DND-41 (cell line): Measurements from ENCODE around the gene FBLIM1.

ENCODE experiments used
- ATAC-seq: fragments of 200-7000 bp; cut with Tn5 transposase; 3 replicates; pipeline ENCODE4 v1.9.1; 2021; ENCODE audit warnings: low read depth; ENCODE audit not compliant: insufficient read depth
- DNase-seq: peaks from one replicate; pipeline ENCODE4 v3.0.0-alpha.2; 2020
- H2AFZ ChIP-seq: 2 replicates; pipeline ENCODE4 v1.6.0; 2012; ENCODE audit warnings: low read depth, low read length
- H3K27ac ChIP-seq: 2 replicates; pipeline ENCODE4 v1.5.1; 2012; ENCODE audit warnings: low read length, inconsistent platforms
- H3K27me3 ChIP-seq: fragments of 200-600 bp; sonication (generic); 2 replicates; pipeline ENCODE4 v1.6.0; 2012; ENCODE audit warnings: low read length, mild to moderate bottlenecking, inconsistent platforms; ENCODE audit not compliant: insufficient read depth, poor library complexity
- H3K36me3 ChIP-seq: 2 replicates; pipeline ENCODE4 v1.5.1; 2012; ENCODE audit warnings: low read length, inconsistent platforms; ENCODE audit not compliant: insufficient read depth
- H3K4me1 ChIP-seq: 2 replicates; pipeline ENCODE4 v1.5.1; 2012; ENCODE audit warnings: mild to moderate bottlenecking, low read length; ENCODE audit not compliant: insufficient read depth
- H3K4me2 ChIP-seq: 2 replicates; pipeline ENCODE4 v1.6.0; 2012; ENCODE audit warnings: mild to moderate bottlenecking, moderate library complexity, low read length, inconsistent platforms; ENCODE audit not compliant: insufficient read depth
- H3K4me3 ChIP-seq, 2 experiments: fragments of 200-600 bp in 1 of 2; shearing (Covaris generic) in 1 of 2; 2 replicates each; pipeline ENCODE4 v1.5.1; 2012 to 2016; ENCODE audit warnings: inconsistent platforms in 2 of 2, low read length in 2 of 2, mild to moderate bottlenecking in 2 of 2, low read depth in 1 of 2, moderate library complexity in 1 of 2
- H3K79me2 ChIP-seq: 2 replicates; pipeline ENCODE4 v1.6.0; 2012; ENCODE audit warnings: low read length, inconsistent platforms; ENCODE audit not compliant: insufficient read depth
- H3K9ac ChIP-seq: 2 replicates; pipeline ENCODE4 v1.6.0; 2012; ENCODE audit warnings: low read depth, mild to moderate bottlenecking, inconsistent platforms, low read length, moderate library complexity
- H3K9me3 ChIP-seq: 2 replicates; pipeline ENCODE4 v1.5.1; 2012; ENCODE audit warnings: low read length, moderate library complexity, mild to moderate bottlenecking, inconsistent platforms; ENCODE audit not compliant: insufficient read depth, severe bottlenecking
- H4K20me1 ChIP-seq: 2 replicates; pipeline ENCODE4 v1.6.0; 2012; ENCODE audit warnings: low read length; ENCODE audit not compliant: insufficient read depth
- CTCF ChIP-seq: IDR thresholded peaks from 2 replicates; pipeline ENCODE4 v1.5.1; 2012; ENCODE audit warnings: borderline replicate concordance, low read length, moderate library complexity, mild to moderate bottlenecking; ENCODE audit not compliant: poor library complexity, severe bottlenecking; ENCODE audit errors: extremely low read depth
- EZH2 ChIP-seq: IDR thresholded peaks from 3 replicates; pipeline ENCODE4 v1.6.1; 2012; ENCODE audit warnings: borderline replicate concordance, low read depth, mild to moderate bottlenecking, moderate library complexity, low read length, inconsistent platforms; ENCODE audit not compliant: severe bottlenecking

FBLIM1 gene

GRCh38 chr1:15747378-15747777, 11.2 kb upstream of the FBLIM1 start:
- H3K9ac ChIP-seq = no peak overlapping the region
- H3K27ac ChIP-seq = no peak overlapping the region
- no peak overlapping the region for H2AFZ ChIP-seq
- H3K79me2 ChIP-seq = no peaks in the 10 kb centered on the region
- no peaks in the 10 kb centered on the region; the same call in 1 of the 2 replicates for H4K20me1 ChIP-seq
- H3K4me2 ChIP-seq = no peak overlapping the region
- ATAC-seq (no peak), DNase-seq (no peak)
- H3K27me3 ChIP-seq = no peaks in the 10 kb centered on the region
- H3K9me3 ChIP-seq = no peaks in the 10 kb centered on the region
- no peaks in the 10 kb centered on the region for H3K4me1 ChIP-seq
- no peaks in the 10 kb centered on the region for H3K36me3 ChIP-seq
- no peak for TF ChIP-seq EZH2
- no peak for TF ChIP-seq CTCF
- H3K4me3 ChIP-seq = no peak overlapping the region

GRCh38 chr1:15748264-15748663, 10.3 kb upstream of the FBLIM1 start:
- no peak for DNase-seq
- Histone ChIP-seq H3K4me3 (no peak overlapping the region), H4K20me1 (no peaks in the 10 kb centered on the region; the same call in 1 of the 2 replicates), H3K36me3 (no peaks in the 10 kb centered on the region), H3K4me1 (no peaks in the 10 kb centered on the region), H3K79me2 (no peaks in the 10 kb centered on the region), H3K9ac (no peak overlapping the region), H3K4me2 (no peak overlapping the region), H3K27ac (no peak overlapping the region), H3K9me3 (no peaks in the 10 kb centered on the region), H3K27me3 (no peaks in the 10 kb centered on the region), H2AFZ (no peak overlapping the region)
- no peak for ATAC-seq
- no peak for TF ChIP-seq CTCF
- TF ChIP-seq EZH2 = no peak

GRCh38 chr1:15748690-15749398, 9.8 kb upstream of the FBLIM1 start:
- no peak overlapping the region for H3K4me2 ChIP-seq
- H3K4me1 ChIP-seq = no peaks in the 10 kb centered on the region
- H4K20me1 ChIP-seq = no peaks in the 10 kb centered on the region; the same call in 1 of the 2 replicates
- no peaks in the 10 kb centered on the region for H3K79me2 ChIP-seq
- H3K9me3 ChIP-seq = no peaks in the 10 kb centered on the region
- no peaks in the 10 kb centered on the region for H3K27me3 ChIP-seq
- H3K27ac ChIP-seq = no peak overlapping the region
- H3K4me3 ChIP-seq = no peak overlapping the region
- H3K9ac ChIP-seq = no peak overlapping the region
- TF ChIP-seq EZH2 (no peak), CTCF (no peak)
- DNase-seq (no peak), ATAC-seq (no peak)
- H2AFZ ChIP-seq = no peak overlapping the region
- no peaks in the 10 kb centered on the region for H3K36me3 ChIP-seq
